GM23338 (cell line): ENCODE results near the gene WNT4. TPM values are rescaled to one million over a fixed set of nuclear protein-coding genes. Genes with fewer than 3 reads are reported as not detected.

ENCODE experiments used
- ATAC-seq: fragments of 200-7000 bp; cut with Tn5 transposase; 3 replicates; pipeline ENCODE4 v1.9.1; 2020
- DNase-seq: peaks from one replicate; pipeline ENCODE4 v3.0.0-alpha.2; 2015; ENCODE audit warnings: low spot score
- H2AFZ ChIP-seq: fragments of 200-600 bp; sonication (generic); 2 replicates; pipeline ENCODE4 v1.8.0; 2016; ENCODE audit warnings: antibody characterized with exemption, mild to moderate bottlenecking, moderate library complexity
- H3F3A ChIP-seq: fragments of 200-600 bp; sonication (generic); replicated peaks from 2 replicates; pipeline ENCODE4 v1.8.0; 2017; ENCODE audit warnings: antibody characterized with exemption, mixed run types, low read depth
- H3K27ac ChIP-seq: fragments of 200-600 bp; sonication (generic); 2 replicates; pipeline ENCODE4 v1.6.1; 2016; ENCODE audit warnings: low read depth
- H3K27me3 ChIP-seq: fragments of 200-600 bp; sonication (generic); 2 replicates; pipeline ENCODE4 v1.8.0; 2016; ENCODE audit warnings: mild to moderate bottlenecking, mixed run types, moderate library complexity; ENCODE audit not compliant: insufficient read depth
- H3K36me3 ChIP-seq: fragments of 200-600 bp; sonication (generic); 2 replicates; pipeline ENCODE4 v1.8.0; 2016; ENCODE audit warnings: mild to moderate bottlenecking; ENCODE audit not compliant: insufficient read depth
- H3K4me1 ChIP-seq: fragments of 200-600 bp; sonication (generic); 2 replicates; pipeline ENCODE4 v1.8.0; 2016; ENCODE audit warnings: mild to moderate bottlenecking, moderate library complexity; ENCODE audit not compliant: insufficient read depth
- H3K4me2 ChIP-seq: fragments of 200-600 bp; sonication (generic); 2 replicates; pipeline ENCODE4 v1.7.1; 2017; ENCODE audit warnings: mixed run types
- H3K4me3 ChIP-seq: fragments of 200-600 bp; sonication (generic); 2 replicates; pipeline ENCODE4 v1.6.1; 2016; ENCODE audit warnings: mixed run types
- H3K79me2 ChIP-seq: fragments of 200-600 bp; sonication (generic); replicated peaks from 2 replicates; pipeline ENCODE4 v1.8.0; 2017; ENCODE audit warnings: mild to moderate bottlenecking; ENCODE audit not compliant: insufficient read depth
- H3K9me2 ChIP-seq: fragments of 200-600 bp; sonication (generic); 2 replicates; pipeline ENCODE4 v1.8.0; 2017; ENCODE audit not compliant: insufficient read depth
- H4K20me1 ChIP-seq: fragments of 200-600 bp; sonication (generic); replicated peaks from 2 replicates; pipeline ENCODE4 v1.8.0; 2017; ENCODE audit warnings: mild to moderate bottlenecking; ENCODE audit not compliant: insufficient read depth
- H3K27ac Mint-ChIP-seq: 2 replicates; pipeline ENCODE4 v1.8.0; 2020; ENCODE audit warnings: inconsistent platforms, mild to moderate bottlenecking, moderate library complexity, mixed read lengths
- H3K27me3 Mint-ChIP-seq: 3 replicates; pipeline ENCODE4 v1.8.0; 2022; ENCODE audit warnings: low read depth, mild to moderate bottlenecking, moderate library complexity, mixed read lengths, inconsistent platforms; ENCODE audit not compliant: insufficient read depth, poor library complexity
- H3K36me3 Mint-ChIP-seq: 3 replicates; pipeline ENCODE4 v1.8.0; 2021; ENCODE audit warnings: low read depth, mild to moderate bottlenecking, inconsistent platforms, moderate library complexity, mixed read lengths
- H3K4me1 Mint-ChIP-seq: 3 replicates; pipeline ENCODE4 v1.8.0; 2020; ENCODE audit warnings: mild to moderate bottlenecking, inconsistent platforms, mixed read lengths
- H3K4me3 Mint-ChIP-seq: 3 replicates; pipeline ENCODE4 v1.8.0; 2021; ENCODE audit warnings: moderate library complexity, mild to moderate bottlenecking, inconsistent platforms, mixed read lengths
- H3K9me3 Mint-ChIP-seq: 3 replicates; pipeline ENCODE4 v1.8.0; 2020; ENCODE audit warnings: moderate library complexity, mild to moderate bottlenecking, inconsistent platforms, mixed read lengths
- CREB1 ChIP-seq: fragments of 250-450 bp; sonication (Bioruptor Pico); IDR thresholded peaks from 2 replicates; pipeline ENCODE4 v1.5.0; 2020; ENCODE audit warnings: low read depth, mild to moderate bottlenecking, moderate library complexity
- ETS1 ChIP-seq: IDR thresholded peaks from 2 replicates; pipeline ENCODE4 v1.6.1; 2016; ENCODE audit warnings: antibody characterized with exemption
- EZH2 ChIP-seq: fragments of 200-600 bp; sonication (generic); IDR thresholded peaks from one replicate; pipeline ENCODE4 v1.8.0; 2017; ENCODE audit warnings: antibody characterized with exemption, mild to moderate bottlenecking, low read depth; ENCODE audit not compliant: unreplicated experiment
- EZH2phosphoT487 ChIP-seq: fragments of 200-600 bp; sonication (generic); IDR thresholded peaks from one replicate; pipeline ENCODE4 v1.8.1; 2018; ENCODE audit warnings: antibody characterized with exemption; ENCODE audit not compliant: unreplicated experiment
- JUNB ChIP-seq: IDR thresholded peaks from one replicate; pipeline ENCODE4 v1.6.1; 2016; ENCODE audit warnings: antibody characterized with exemption; ENCODE audit not compliant: unreplicated experiment
- NANOG ChIP-seq: IDR thresholded peaks from 2 replicates; pipeline ENCODE4 v1.6.1; 2016; ENCODE audit warnings: antibody characterized with exemption, borderline replicate concordance
- POLR2AphosphoS5 ChIP-seq: IDR thresholded peaks from 2 replicates; pipeline ENCODE4 v1.6.1; 2016; ENCODE audit warnings: antibody characterized with exemption, low read depth
- STAT1 ChIP-seq: IDR thresholded peaks from one replicate; pipeline ENCODE4 v1.6.1; 2016; ENCODE audit warnings: antibody characterized with exemption; ENCODE audit not compliant: unreplicated experiment
- ZNF114 ChIP-seq: fragments of 250-450 bp; sonication (Bioruptor Pico); IDR thresholded peaks from 2 replicates; pipeline ENCODE4 v1.5.0; 2020; ENCODE audit warnings: mild to moderate bottlenecking, moderate library complexity
- ZNF331 ChIP-seq: fragments of 250-450 bp; sonication (Bioruptor Pico); IDR thresholded peaks from 2 replicates; pipeline ENCODE4 v1.5.0; 2020; ENCODE audit warnings: low read depth, mild to moderate bottlenecking, moderate library complexity
- ZNF462 ChIP-seq: fragments of 250-450 bp; sonication (Bioruptor Pico); IDR thresholded peaks from 2 replicates; pipeline ENCODE4 v1.5.0; 2020; ENCODE audit warnings: mild to moderate bottlenecking, moderate library complexity
- polyA plus RNA-seq: library from polyadenylated mRNA; unstranded; fragments of >200 nt; fragmentation: Nextera tagmentation; extraction: Ambion mirVana; gene quantifications from 2 replicates; pipeline ENCODE4 v1.2.1, GENCODE V29; 2016
- total RNA-seq: library from RNA; depleted of rRNA; stranded (reverse); fragments of >200 nt; shearing (Covaris generic); gene quantifications from 2 replicates; pipeline ENCODE4 v1.2.3, GENCODE V29; 2014
- TF ChIP-seq, protein P1 (sequence below), 2 experiments: fragments of 200-600 bp in 1 of 2; sonication (generic) in 1 of 2; conservative IDR thresholded peaks; 2 replicates each; pipeline versions ENCODE4 v1.5.1 to v1.6.1; 2016 to 2017; ENCODE audit warnings: antibody characterized with exemption in 2 of 2, low read depth in 2 of 2, mild to moderate bottlenecking in 2 of 2, moderate library complexity in 1 of 2
- TF ChIP-seq, protein P2 (sequence below): IDR thresholded peaks from one replicate; pipeline ENCODE4 v1.6.1; 2018; ENCODE audit warnings: antibody characterized with exemption; ENCODE audit not compliant: unreplicated experiment

The WNT4 gene
- total and polyA plus RNA-seq, 2 experiments from 2014 or later, result 0.59 to 0.79 TPM

DNA sequence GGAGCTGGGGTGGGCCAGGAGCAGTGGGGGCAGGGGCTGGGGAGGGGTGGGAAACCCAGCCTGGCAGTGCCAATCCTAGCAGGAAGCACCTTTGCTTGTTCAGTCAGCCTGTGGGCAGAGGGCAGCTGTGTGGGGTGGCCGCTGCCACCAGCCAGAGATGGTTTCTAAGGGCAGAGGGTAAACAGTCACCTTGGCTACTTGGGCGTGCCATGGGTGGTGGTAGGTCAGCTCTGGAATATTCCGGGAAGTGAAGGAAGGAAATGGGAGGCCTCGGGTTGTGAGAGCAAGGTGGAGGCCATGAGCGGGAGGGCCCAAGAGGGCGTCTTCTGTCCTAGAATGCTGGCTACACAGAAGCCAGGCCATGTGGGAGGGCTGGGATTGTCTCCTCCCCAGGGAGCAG lies 20.7 kb upstream of the WNT4 start:
- Histone ChIP-seq H3K4me1 (no peaks in the 10 kb centered on the region), H4K20me1 (no peaks in the 10 kb centered on the region), H3F3A (no peaks in the 10 kb centered on the region), H3K4me3 (no peak overlapping the region), H3K27me3 (no peaks in the 10 kb centered on the region), H2AFZ (no peak overlapping the region), H3K9me2 (no peaks in the 10 kb centered on the region), H3K27ac (no peak overlapping the region), H3K36me3 (no peaks in the 10 kb centered on the region), H3K4me2 (no peak overlapping the region), H3K79me2 (no peaks in the 10 kb centered on the region)
- no peak for TF ChIP-seq ETS1
- no peak for TF ChIP-seq EZH2
- no peak for TF ChIP-seq POLR2AphosphoS5
- no peak for TF ChIP-seq ZNF114
- TF ChIP-seq CREB1 (CRISPR knock-in tag), result no peak
- TF ChIP-seq STAT1, result no peak
- TF ChIP-seq NANOG, result no peak
- no peak for TF ChIP-seq ZNF331 (CRISPR knock-in tag)
- no peak for TF ChIP-seq ZNF462 (CRISPR knock-in tag)
- no peak for TF ChIP-seq JUNB
- TF ChIP-seq, protein P1, sequence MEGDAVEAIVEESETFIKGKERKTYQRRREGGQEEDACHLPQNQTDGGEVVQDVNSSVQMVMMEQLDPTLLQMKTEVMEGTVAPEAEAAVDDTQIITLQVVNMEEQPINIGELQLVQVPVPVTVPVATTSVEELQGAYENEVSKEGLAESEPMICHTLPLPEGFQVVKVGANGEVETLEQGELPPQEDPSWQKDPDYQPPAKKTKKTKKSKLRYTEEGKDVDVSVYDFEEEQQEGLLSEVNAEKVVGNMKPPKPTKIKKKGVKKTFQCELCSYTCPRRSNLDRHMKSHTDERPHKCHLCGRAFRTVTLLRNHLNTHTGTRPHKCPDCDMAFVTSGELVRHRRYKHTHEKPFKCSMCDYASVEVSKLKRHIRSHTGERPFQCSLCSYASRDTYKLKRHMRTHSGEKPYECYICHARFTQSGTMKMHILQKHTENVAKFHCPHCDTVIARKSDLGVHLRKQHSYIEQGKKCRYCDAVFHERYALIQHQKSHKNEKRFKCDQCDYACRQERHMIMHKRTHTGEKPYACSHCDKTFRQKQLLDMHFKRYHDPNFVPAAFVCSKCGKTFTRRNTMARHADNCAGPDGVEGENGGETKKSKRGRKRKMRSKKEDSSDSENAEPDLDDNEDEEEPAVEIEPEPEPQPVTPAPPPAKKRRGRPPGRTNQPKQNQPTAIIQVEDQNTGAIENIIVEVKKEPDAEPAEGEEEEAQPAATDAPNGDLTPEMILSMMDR (conservative IDR thresholded peaks at IDR 0.05; ENCODE audit: low read depth in 2 of 2), result no peak
- TF ChIP-seq, protein P2, sequence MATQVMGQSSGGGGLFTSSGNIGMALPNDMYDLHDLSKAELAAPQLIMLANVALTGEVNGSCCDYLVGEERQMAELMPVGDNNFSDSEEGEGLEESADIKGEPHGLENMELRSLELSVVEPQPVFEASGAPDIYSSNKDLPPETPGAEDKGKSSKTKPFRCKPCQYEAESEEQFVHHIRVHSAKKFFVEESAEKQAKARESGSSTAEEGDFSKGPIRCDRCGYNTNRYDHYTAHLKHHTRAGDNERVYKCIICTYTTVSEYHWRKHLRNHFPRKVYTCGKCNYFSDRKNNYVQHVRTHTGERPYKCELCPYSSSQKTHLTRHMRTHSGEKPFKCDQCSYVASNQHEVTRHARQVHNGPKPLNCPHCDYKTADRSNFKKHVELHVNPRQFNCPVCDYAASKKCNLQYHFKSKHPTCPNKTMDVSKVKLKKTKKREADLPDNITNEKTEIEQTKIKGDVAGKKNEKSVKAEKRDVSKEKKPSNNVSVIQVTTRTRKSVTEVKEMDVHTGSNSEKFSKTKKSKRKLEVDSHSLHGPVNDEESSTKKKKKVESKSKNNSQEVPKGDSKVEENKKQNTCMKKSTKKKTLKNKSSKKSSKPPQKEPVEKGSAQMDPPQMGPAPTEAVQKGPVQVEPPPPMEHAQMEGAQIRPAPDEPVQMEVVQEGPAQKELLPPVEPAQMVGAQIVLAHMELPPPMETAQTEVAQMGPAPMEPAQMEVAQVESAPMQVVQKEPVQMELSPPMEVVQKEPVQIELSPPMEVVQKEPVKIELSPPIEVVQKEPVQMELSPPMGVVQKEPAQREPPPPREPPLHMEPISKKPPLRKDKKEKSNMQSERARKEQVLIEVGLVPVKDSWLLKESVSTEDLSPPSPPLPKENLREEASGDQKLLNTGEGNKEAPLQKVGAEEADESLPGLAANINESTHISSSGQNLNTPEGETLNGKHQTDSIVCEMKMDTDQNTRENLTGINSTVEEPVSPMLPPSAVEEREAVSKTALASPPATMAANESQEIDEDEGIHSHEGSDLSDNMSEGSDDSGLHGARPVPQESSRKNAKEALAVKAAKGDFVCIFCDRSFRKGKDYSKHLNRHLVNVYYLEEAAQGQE, result no peak
- TF ChIP-seq EZH2phosphoT487, result no peak
- Mint-ChIP-seq H3K4me1 (peaks cover 2% of the 10 kb centered on the region; the same call in 1 of the 3 replicates), H3K27me3 (peaks cover 4% of the 10 kb centered on the region), H3K36me3 (no peaks in the 10 kb centered on the region), H3K4me3 (no peak overlapping the region), H3K9me3 (no peaks in the 10 kb centered on the region), H3K27ac (no peak overlapping the region)
- no peak for DNase-seq
- no peak for ATAC-seq
